ENCODE results near the gene ARHGAP9. TPM values are rescaled to one million over a fixed set of nuclear protein-coding genes. Genes with fewer than 3 reads are reported as not detected.

ARHGAP9 gene
- total RNA-seq, 4 donors from 2014 or later, result 3.2 to 6.3 (median 4.6) TPM

- intact Hi-C loops (cut with DNase I), result no loop called here
Measured at GRCh38 chr12:57469296-57470164, 10.1 kb downstream of the ARHGAP9 start.

GRCh38 chr12:57467915-57468314 is 11.8 kb downstream of the ARHGAP9 start:
- 78 to 80% methylated on average over 11 of the region's 11 CpGs for WGBS, 2 donors
- TF ChIP-seq POLR2A (IDR thresholded peaks at IDR 0.05) (no peak), CTCF (IDR thresholded peaks at IDR 0.05) (no peak)
- intact Hi-C loops (cut with DNase I), result no loop called here
- Histone ChIP-seq H3K4me3 (replicated peaks in 1 of 3) (no peak overlapping the region), H3K9me3 (no peaks in the 10 kb centered on the region), H3K27me3 (no peaks in the 10 kb centered on the region), H3K4me1 (no peaks in the 10 kb centered on the region), H3K27ac (no peak overlapping the region), H3K36me3 (no peaks in the 10 kb centered on the region)
- no peak for DNase-seq

More at GRCh38 chr12:57469296-57470164, 10.1 kb downstream of the ARHGAP9 start:
- TF ChIP-seq POLR2A (IDR thresholded peaks at IDR 0.05) (no peak), CTCF (IDR thresholded peaks at IDR 0.05) (no peak)
- WGBS, 2 donors, result 78 to 88% methylated on average over 5 to 10 of the region's 10 CpGs
- H3K27ac ChIP-seq, result no peak overlapping the region
- DNase-seq, result no peak
- no peaks in the 10 kb centered on the region for H3K27me3 ChIP-seq
- H3K9me3 ChIP-seq, result no peaks in the 10 kb centered on the region
- no peak overlapping the region for H3K4me3 ChIP-seq (replicated peaks in 1 of 3)
- no peaks in the 10 kb centered on the region for H3K36me3 ChIP-seq
- H3K4me1 ChIP-seq, result no peaks in the 10 kb centered on the region

- Histone ChIP-seq H3K36me3 (no peaks in the 10 kb centered on the region), H3K9me3 (no peaks in the 10 kb centered on the region), H3K4me1 (no peaks in the 10 kb centered on the region), H3K4me3 (replicated peaks in 1 of 3) (no peak overlapping the region), H3K27ac (no peak overlapping the region), H3K27me3 (no peaks in the 10 kb centered on the region)
- no peak for DNase-seq
- TF ChIP-seq CTCF (IDR thresholded peaks at IDR 0.05) (no peak), POLR2A (IDR thresholded peaks at IDR 0.05) (no peak)
- WGBS, 2 donors, result 80 to 89% methylated on average over 12 of the region's 12 CpGs
- intact Hi-C loops (cut with DNase I), result no loop called here
Measured at GRCh38 chr12:57467212-57467874, 12.3 kb downstream of the ARHGAP9 start.

- DNase-seq, result no peak
- Histone ChIP-seq H3K27me3 (no peaks in the 10 kb centered on the region), H3K9me3 (no peaks in the 10 kb centered on the region), H3K27ac (no peak overlapping the region), H3K36me3 (no peaks in the 10 kb centered on the region), H3K4me1 (peaks cover 7 to 11% of the 10 kb centered on the region in 2 donors), H3K4me3 (replicated peaks in 1 of 3) (no peak overlapping the region)
- 77 to 78% methylated on average over 14 of the region's 14 CpGs for WGBS, 2 donors
- intact Hi-C loops (cut with DNase I), result no loop called here
- TF ChIP-seq POLR2A (IDR thresholded peaks at IDR 0.05) (no peak), CTCF (IDR thresholded peaks at IDR 0.05) (no peak)
Measured at GRCh38 chr12:57465747-57466505, 13.7 kb downstream of the ARHGAP9 start.
